ENCODE measurements around the gene CDH20. TPM values are rescaled to one million over a fixed set of nuclear protein-coding genes. Genes with fewer than 3 reads are reported as not detected.

Gene CDH20
- 0.24 TPM for total RNA-seq
- long read RNA-seq, result 0 reads

GRCh38 chr18:61333271-61333745, at the start of gene CDH20:
Gene CDH20 (plus strand): TSS chr18:61333430.
- no peak within 1 kb of the TSS for H3K27ac ChIP-seq
- peaks cover 11% of the 10 kb centered on the region for H3K4me1 ChIP-seq
- H3K9me3 ChIP-seq, result no peaks in the 10 kb centered on the region
- no peaks in the 10 kb centered on the region for H3K36me3 ChIP-seq
- peak within 1 kb of the TSS; percentile 36 for H3K4me3 ChIP-seq
- ATAC-seq, result no peak
- TF ChIP-seq, protein P1, sequence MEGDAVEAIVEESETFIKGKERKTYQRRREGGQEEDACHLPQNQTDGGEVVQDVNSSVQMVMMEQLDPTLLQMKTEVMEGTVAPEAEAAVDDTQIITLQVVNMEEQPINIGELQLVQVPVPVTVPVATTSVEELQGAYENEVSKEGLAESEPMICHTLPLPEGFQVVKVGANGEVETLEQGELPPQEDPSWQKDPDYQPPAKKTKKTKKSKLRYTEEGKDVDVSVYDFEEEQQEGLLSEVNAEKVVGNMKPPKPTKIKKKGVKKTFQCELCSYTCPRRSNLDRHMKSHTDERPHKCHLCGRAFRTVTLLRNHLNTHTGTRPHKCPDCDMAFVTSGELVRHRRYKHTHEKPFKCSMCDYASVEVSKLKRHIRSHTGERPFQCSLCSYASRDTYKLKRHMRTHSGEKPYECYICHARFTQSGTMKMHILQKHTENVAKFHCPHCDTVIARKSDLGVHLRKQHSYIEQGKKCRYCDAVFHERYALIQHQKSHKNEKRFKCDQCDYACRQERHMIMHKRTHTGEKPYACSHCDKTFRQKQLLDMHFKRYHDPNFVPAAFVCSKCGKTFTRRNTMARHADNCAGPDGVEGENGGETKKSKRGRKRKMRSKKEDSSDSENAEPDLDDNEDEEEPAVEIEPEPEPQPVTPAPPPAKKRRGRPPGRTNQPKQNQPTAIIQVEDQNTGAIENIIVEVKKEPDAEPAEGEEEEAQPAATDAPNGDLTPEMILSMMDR (IDR thresholded peaks at IDR 0.05), result no peak
- no peak for DNase-seq
- peaks cover 38% of the 10 kb centered on the region for H3K27me3 ChIP-seq (ENCODE audit: low read depth)
- intact Hi-C loops (cut with DNase I), result no loop called here

- H3K4me3 ChIP-seq, result no peak overlapping the region
- no peak overlapping the region for H3K27ac ChIP-seq
- H3K27me3 ChIP-seq (ENCODE audit: low read depth), result no peaks in the 10 kb centered on the region
- no peak for ATAC-seq
- no peaks in the 10 kb centered on the region for H3K4me1 ChIP-seq
- no peaks in the 10 kb centered on the region for H3K36me3 ChIP-seq
- DNase-seq, result no peak
- peaks cover 7% of the 10 kb centered on the region for H3K9me3 ChIP-seq
- intact Hi-C loops (cut with DNase I), result no loop called here
- TF ChIP-seq, protein P1 (IDR thresholded peaks at IDR 0.05), result no peak
These were observed 49.2 kb upstream of the CDH20 start for GRCh38 chr18:61284039-61284438.

- peaks cover 6% of the 10 kb centered on the region for H3K9me3 ChIP-seq
- H3K36me3 ChIP-seq, result no peaks in the 10 kb centered on the region
- intact Hi-C loops (cut with DNase I), result no loop called here
- no peaks in the 10 kb centered on the region for H3K4me1 ChIP-seq
- no peak for DNase-seq
- no peak for ATAC-seq
- H3K4me3 ChIP-seq, result no peak overlapping the region
- H3K27ac ChIP-seq, result no peak overlapping the region
- no peaks in the 10 kb centered on the region for H3K27me3 ChIP-seq (ENCODE audit: low read depth)
- TF ChIP-seq, protein P1 (IDR thresholded peaks at IDR 0.05), result no peak
These were observed 47.5 kb upstream of the CDH20 start for GRCh38 chr18:61285777-61286176.

DNA sequence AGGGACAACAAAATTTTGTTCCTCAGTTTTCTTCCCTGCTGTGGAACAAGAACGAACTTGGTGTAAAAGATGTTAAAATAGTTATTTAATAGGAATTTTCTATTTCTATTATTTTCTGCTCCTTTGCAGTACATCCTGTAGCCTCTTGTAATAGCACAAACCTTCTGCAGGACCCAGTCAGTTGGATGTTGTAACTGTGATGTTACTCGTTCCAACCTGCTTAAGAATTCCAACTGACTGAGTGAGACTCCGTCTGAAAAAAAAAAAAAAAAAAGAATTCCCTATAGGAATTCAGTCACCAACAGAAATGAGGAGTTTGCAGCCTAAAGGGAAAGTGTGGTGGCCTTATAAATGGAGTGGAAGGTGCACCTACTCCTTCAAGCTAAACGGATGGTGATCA, 46.4 kb upstream of the CDH20 start:
- Histone ChIP-seq H3K4me3 (no peak overlapping the region), H3K36me3 (no peaks in the 10 kb centered on the region), H3K4me1 (no peaks in the 10 kb centered on the region), H3K27me3 (ENCODE audit: low read depth) (no peaks in the 10 kb centered on the region), H3K9me3 (no peaks in the 10 kb centered on the region), H3K27ac (no peak overlapping the region)
- TF ChIP-seq, protein P1 (IDR thresholded peaks at IDR 0.05), result no peak
- DNase-seq, result no peak
- ATAC-seq, result no peak
- intact Hi-C loops (cut with DNase I), result no loop called here

- H3K9me3 ChIP-seq, result no peaks in the 10 kb centered on the region
- H3K36me3 ChIP-seq, result no peaks in the 10 kb centered on the region
- no peaks in the 10 kb centered on the region for H3K27me3 ChIP-seq (ENCODE audit: low read depth)
- no peak for ATAC-seq
- TF ChIP-seq, protein P1 (IDR thresholded peaks at IDR 0.05), result no peak
- H3K4me3 ChIP-seq, result no peak overlapping the region
- DNase-seq, result no peak
- no peak overlapping the region for H3K27ac ChIP-seq
- intact Hi-C loops (cut with DNase I), result no loop called here
- H3K4me1 ChIP-seq, result no peaks in the 10 kb centered on the region
These were observed 42.6 kb upstream of the CDH20 start for GRCh38 chr18:61290616-61291015.

All from lower lobe of right lung (tissue), 2 donors.